SJSA1 (cell line): ENCODE measurements around the gene DENND2D. TPM values are rescaled to one million over a fixed set of nuclear protein-coding genes. Genes with fewer than 3 reads are reported as not detected.

Experiments used
- DNase-seq, 2 experiments: peaks; one replicate each; pipeline ENCODE4 v3.0.0-alpha.2; 2015 to 2020; ENCODE audit warnings: low spot score in 2 of 2, low read depth in 1 of 2
- H3K27ac ChIP-seq: fragments of 250-450 bp; sonication (Bioruptor Pico); 2 replicates; pipeline ENCODE4 v1.5.1; 2020; ENCODE audit warnings: mild to moderate bottlenecking, moderate library complexity
- H3K27me3 ChIP-seq: fragments of 250-450 bp; sonication (Bioruptor Pico); replicated peaks from 2 replicates; pipeline ENCODE4 v1.5.1; 2020; ENCODE audit warnings: mild to moderate bottlenecking, moderate library complexity
- H3K36me3 ChIP-seq: fragments of 250-450 bp; sonication (Bioruptor Pico); 2 replicates; pipeline ENCODE4 v1.5.1; 2020; ENCODE audit warnings: mild to moderate bottlenecking
- H3K4me1 ChIP-seq: fragments of 250-450 bp; sonication (Bioruptor Pico); replicated peaks from 2 replicates; pipeline ENCODE4 v1.6.1; 2021; ENCODE audit warnings: mild to moderate bottlenecking
- H3K4me3 ChIP-seq: fragments of 250-450 bp; sonication (Bioruptor Pico); 2 replicates; pipeline ENCODE4 v1.5.1; 2020; ENCODE audit warnings: mild to moderate bottlenecking
- H3K9me3 ChIP-seq: fragments of 250-450 bp; sonication (Bioruptor Pico); replicated peaks from 2 replicates; pipeline ENCODE4 v1.5.1; 2020; ENCODE audit warnings: mild to moderate bottlenecking
- total RNA-seq: library from RNA; depleted of rRNA; stranded (reverse); fragments of >200 nt; shearing (Covaris generic); gene quantifications from 2 replicates; pipeline ENCODE4 v1.2.3, GENCODE V29; 2014

DENND2D gene
- total RNA-seq, 1 experiment from 2014 or later, result not detected

GRCh38 chr1:111161843-111162487 lies 38.5 kb downstream of the DENND2D start:
- peaks cover 29% of the 10 kb centered on the region for H3K36me3 ChIP-seq
- no peaks in the 10 kb centered on the region for H3K27me3 ChIP-seq
- H3K4me3 ChIP-seq, result no peak overlapping the region
- DNase-seq, result no peak
- H3K9me3 ChIP-seq, result no peaks in the 10 kb centered on the region
- H3K4me1 ChIP-seq, result no peaks in the 10 kb centered on the region
- H3K27ac ChIP-seq, result no peak overlapping the region

GRCh38 chr1:111157431-111157830 lies 43.0 kb downstream of the DENND2D start:
- no peaks in the 10 kb centered on the region for H3K9me3 ChIP-seq
- no peaks in the 10 kb centered on the region for H3K4me1 ChIP-seq
- H3K27ac ChIP-seq, result no peak overlapping the region
- no peaks in the 10 kb centered on the region for H3K27me3 ChIP-seq
- H3K36me3 ChIP-seq, result peaks cover 56% of the 10 kb centered on the region
- no peak overlapping the region for H3K4me3 ChIP-seq
- DNase-seq, result no peak

GRCh38 chr1:111154021-111154999 lies 46.1 kb downstream of the DENND2D start:
- Histone ChIP-seq H3K9me3 (no peaks in the 10 kb centered on the region), H3K4me1 (no peaks in the 10 kb centered on the region), H3K36me3 (peaks cover 60% of the 10 kb centered on the region), H3K27ac (no peak overlapping the region), H3K27me3 (no peaks in the 10 kb centered on the region), H3K4me3 (no peak overlapping the region)
- no peak for DNase-seq

DNA sequence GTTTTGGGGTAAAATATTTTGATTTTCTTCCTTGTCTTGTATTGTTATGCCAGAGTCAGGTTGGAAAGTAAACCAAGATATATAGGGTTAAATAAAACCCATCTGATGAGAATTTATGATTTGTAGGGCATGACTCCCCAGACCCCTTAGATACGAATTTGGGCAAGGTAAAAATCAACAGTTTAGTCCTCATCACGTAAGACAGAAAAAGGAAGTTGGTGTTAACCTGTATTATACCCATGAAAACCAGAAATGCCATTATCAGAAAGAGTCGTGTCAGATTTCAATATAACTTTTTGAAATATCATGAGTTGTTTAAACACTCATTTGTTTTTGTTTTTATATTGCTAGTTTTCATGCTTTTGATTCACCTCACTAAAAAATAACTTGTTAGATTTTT lies 48.6 kb downstream of the DENND2D start:
- Histone ChIP-seq H3K4me1 (no peaks in the 10 kb centered on the region), H3K9me3 (no peaks in the 10 kb centered on the region), H3K4me3 (no peak overlapping the region), H3K27ac (no peak overlapping the region), H3K27me3 (no peaks in the 10 kb centered on the region), H3K36me3 (peaks cover 67% of the 10 kb centered on the region)
- no peak for DNase-seq

DNA sequence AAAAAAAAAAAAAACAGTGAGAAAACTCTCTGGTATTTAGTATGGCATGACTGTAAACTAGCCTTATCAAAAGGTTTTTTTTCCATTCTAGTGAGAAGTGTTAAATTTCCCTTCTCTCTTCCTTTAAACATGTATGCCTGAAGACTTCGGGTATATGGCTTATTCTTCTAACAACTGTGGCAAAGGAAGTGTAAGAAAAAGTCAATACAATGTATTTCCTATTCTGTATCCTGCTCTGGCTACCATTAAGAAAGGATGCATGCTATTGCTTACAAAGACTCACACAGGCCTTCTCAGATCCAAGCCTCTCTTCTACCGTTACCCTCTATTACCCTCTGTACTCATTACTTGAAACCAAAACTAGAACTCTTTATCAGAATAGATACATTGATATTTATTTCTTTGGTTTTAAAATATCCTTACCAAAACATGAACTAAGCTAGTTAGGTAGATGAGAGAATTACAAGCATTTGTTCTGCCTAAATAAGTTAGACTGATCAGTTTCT lies 52.0 kb downstream of the DENND2D start:
- H3K4me1 ChIP-seq, result no peaks in the 10 kb centered on the region
- H3K4me3 ChIP-seq, result no peak overlapping the region
- no peak for DNase-seq
- peaks cover 48% of the 10 kb centered on the region for H3K36me3 ChIP-seq
- no peaks in the 10 kb centered on the region for H3K27me3 ChIP-seq
- H3K9me3 ChIP-seq, result no peaks in the 10 kb centered on the region
- no peak overlapping the region for H3K27ac ChIP-seq

DNA sequence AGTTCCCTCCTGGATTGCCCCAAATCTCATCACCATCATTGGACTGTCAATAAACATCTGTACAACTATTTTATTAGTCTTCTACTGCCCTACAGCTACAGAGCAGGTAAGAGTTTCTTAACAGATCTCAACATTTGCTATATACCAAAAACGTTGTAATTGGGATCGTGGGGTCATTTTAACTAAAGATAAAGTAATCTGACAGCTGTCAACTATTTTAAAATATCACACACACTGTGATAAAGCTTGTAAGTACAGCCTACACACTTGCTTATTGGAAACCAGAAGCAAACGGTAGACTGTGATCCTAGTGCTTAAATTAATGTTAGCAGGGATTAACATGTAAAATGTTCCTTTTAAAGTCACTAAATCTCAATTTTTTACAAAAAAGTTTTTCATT lies 52.5 kb downstream of the DENND2D start:
- H3K4me3 ChIP-seq, result no peak overlapping the region
- H3K36me3 ChIP-seq, result peaks cover 43% of the 10 kb centered on the region
- no peaks in the 10 kb centered on the region for H3K27me3 ChIP-seq
- no peaks in the 10 kb centered on the region for H3K9me3 ChIP-seq
- no peak for DNase-seq
- no peak overlapping the region for H3K27ac ChIP-seq
- no peaks in the 10 kb centered on the region for H3K4me1 ChIP-seq

DNA sequence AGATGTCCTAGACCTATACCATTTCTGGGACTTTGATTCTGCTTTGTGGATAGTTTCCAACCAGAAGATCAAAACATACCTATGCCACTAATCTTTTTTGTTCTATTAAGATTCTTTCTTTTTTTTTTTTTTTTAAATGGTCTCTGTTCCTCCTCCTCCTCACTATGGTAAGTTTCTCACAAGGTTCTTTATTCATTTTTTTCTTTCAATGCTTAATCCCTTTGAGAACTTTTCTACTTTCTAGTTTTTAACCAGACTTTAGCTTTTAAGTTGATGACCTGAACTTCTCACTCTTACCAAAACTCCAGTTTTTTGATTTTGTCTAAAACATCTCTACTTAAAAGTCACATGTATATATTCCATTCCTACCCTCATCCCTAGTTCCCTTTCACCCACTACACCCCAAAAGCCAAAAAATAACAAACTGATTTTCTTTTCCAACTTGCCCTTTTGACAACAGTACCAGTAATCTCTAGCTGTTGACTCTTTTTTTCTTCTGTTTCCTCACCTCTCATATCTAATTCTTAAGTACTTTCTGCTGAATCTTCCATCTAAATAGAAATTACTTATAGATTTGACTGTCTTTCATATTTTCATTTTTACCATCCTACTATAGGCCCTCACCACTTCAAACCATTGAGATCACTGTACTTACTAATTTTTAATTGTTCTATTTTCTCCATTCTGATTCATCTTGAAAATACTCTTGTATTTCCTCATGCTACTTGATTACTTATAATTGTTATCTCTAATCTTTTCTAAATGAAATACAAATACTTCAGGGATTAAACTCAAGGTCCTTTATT lies 54.3 kb downstream of the DENND2D start:
- H3K27me3 ChIP-seq, result no peaks in the 10 kb centered on the region
- peaks cover 31% of the 10 kb centered on the region for H3K36me3 ChIP-seq
- no peak for DNase-seq
- H3K27ac ChIP-seq, result no peak overlapping the region
- H3K4me3 ChIP-seq, result no peak overlapping the region
- no peaks in the 10 kb centered on the region; the same call in 1 of the 2 replicates for H3K4me1 ChIP-seq
- H3K9me3 ChIP-seq, result no peaks in the 10 kb centered on the region

DNA sequence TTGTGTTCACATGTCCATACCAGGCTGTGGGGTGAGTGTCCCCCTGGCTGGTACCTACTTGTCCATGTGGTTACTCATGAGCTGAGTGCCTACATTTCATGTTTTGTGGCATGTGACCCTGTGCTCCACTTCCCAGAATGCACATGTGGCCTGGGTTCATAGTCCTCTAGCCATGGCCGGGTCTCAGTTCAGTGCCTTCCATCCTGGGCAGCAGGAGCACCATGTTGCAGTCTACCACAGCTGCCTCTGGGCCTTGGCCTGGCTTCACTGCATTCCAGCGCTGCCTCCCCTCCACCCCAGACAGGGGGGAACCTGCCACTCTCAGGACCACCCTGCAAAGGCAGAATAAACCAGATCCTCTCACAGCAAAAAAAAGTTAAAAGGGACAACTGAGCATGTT lies 54.9 kb downstream of the DENND2D start:
- Histone ChIP-seq H3K27ac (no peak overlapping the region), H3K4me1 (no peaks in the 10 kb centered on the region; the same call in 1 of the 2 replicates), H3K9me3 (no peaks in the 10 kb centered on the region), H3K4me3 (no peak overlapping the region), H3K27me3 (no peaks in the 10 kb centered on the region), H3K36me3 (peaks cover 26% of the 10 kb centered on the region)
- DNase-seq, result no peak

- Histone ChIP-seq H3K4me3 (no peak overlapping the region), H3K9me3 (no peaks in the 10 kb centered on the region), H3K36me3 (0 out of 2 replicates have a peak, but pooled peaks cover 13% of the 10 kb centered on the region), H3K27ac (no peak overlapping the region), H3K27me3 (no peaks in the 10 kb centered on the region), H3K4me1 (no peaks in the 10 kb centered on the region; the same call in 1 of the 2 replicates)
- no peak for DNase-seq
Measured at GRCh38 chr1:111142356-111142975, 58.0 kb downstream of the DENND2D start.

DNA sequence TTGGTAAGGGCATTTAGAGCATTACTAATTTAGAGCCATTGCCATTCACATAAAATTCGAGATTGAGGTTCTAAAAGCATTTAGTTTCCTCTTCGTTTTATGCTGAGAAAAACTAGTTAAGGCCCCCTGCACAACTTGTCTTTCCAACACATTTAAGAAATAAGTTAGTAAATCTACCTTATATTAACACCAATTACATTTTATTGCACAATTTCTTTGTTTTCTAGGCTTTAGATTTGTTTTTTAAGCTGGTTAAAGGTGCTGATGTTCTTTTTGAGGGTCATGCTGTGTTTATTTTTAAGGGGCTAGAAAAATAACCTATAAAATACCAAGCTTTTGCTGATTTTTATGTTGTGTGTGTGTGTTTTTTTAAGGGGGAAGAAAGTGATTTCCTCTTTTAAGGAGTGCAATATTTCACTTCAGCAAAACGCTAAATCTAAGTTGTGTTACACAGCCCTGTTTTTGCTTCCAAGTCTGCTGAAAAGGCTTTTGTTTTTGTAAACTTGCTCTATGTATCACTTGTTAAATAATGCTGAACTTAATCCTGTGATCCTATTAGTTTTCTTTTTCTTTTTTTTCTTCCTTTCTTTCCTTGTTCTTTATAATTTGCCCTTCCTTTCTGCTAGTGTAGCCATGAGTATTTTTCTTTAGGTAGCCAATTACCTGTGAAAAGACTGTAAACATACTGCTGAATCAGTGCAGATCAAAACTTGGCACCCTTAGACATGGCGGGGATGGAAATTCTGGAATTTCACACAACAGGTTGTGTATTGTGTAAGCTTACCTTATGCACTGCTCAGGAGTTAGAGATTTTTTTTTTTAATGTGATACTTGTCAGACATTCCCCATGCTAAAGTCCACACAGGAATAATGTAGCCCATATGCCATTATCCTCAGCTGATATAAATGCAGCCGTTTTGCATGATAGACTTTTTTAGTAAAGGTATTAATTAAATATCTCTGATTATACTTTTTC lies 58.9 kb downstream of the DENND2D start:
- DNase-seq, result no peak
- Histone ChIP-seq H3K36me3 (0 out of 2 replicates have a peak, but pooled peaks cover 16% of the 10 kb centered on the region), H3K4me3 (peak overlapping the region; percentile 71), H3K27me3 (no peaks in the 10 kb centered on the region), H3K4me1 (no peaks in the 10 kb centered on the region; the same call in 1 of the 2 replicates), H3K27ac (no peak overlapping the region), H3K9me3 (no peaks in the 10 kb centered on the region)

DNA sequence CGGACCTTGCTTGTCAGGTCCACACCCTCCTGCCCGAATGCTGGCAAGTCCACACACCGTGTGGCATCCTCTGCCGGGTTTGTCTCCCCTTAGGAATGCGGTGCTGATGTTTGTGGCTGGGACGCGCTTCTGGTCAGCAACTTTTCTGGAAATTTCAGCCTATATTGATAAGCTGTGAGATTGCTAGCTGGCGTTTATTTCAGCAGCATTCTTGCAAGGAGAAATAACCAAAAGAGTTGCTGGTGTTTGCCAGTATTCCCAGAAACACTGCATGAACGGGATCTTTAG lies 59.8 kb downstream of the DENND2D start:
- Histone ChIP-seq H3K4me3 (peak overlapping the region; percentile 71), H3K4me1 (no peaks in the 10 kb centered on the region; the same call in 1 of the 2 replicates), H3K9me3 (no peaks in the 10 kb centered on the region), H3K36me3 (0 out of 2 replicates have a peak, but pooled peaks cover 16% of the 10 kb centered on the region), H3K27me3 (no peaks in the 10 kb centered on the region), H3K27ac (peak overlapping the region; percentile 30)
- DNase-seq, result peak in 1 of 2 experiments; percentile 70

DNA sequence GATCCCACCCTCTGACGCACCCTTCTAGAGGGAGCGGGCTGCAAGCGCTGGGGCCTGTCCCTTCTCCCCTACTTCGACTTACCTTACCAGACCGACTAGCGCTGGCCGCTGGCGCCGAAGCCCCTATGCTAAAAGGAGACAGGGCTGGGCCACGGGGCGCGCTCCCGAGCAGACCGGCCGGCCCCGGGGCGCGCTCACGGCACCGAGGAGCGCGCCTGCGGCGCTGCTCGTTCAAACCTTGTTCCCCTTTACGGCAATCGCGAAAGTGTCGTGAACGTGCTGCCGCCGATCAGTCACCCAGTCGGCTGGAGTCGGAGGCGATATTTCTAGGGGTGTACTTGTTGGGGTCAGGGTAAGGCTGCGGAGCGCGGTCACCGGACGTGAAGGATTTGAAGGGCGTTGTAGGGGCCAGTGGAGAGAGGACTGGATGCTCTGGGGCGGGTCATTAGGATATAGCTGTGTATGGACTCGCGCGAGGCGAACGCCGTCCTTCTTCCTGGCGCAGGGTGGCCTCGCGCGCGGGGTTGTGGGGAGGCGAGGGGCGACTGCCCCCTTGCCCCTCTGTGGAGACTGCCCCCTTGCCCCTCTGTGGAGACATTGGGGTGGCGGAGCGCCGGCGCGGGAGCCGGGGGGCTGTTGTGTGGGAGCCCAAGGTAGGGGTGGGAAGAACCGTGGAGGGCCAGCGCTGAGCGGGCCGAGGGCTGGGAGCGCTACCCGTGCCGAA lies 60.3 kb downstream of the DENND2D start, which contains the start of the genes CEPT1 and DRAM2:
TSS of gene CEPT1 (plus strand) at position 268 of the 724 bp plus-strand sequence. CDS start 7,492 bp downstream, outside the sequence.
TSS of gene DRAM2 (minus strand) at position 138 of the 724 bp plus-strand sequence. CDS start 8,539 bp downstream, outside the sequence.
- no peaks in the 10 kb centered on the region for H3K9me3 ChIP-seq
- no peaks in the 10 kb centered on the region; the same call in 1 of the 2 replicates for H3K4me1 ChIP-seq
- H3K27ac ChIP-seq, result peak within 1 kb of the TSS; percentile 30
- H3K4me3 ChIP-seq, result peak within 1 kb of the TSS; percentile 71
- H3K36me3 ChIP-seq, result 0 out of 2 replicates have a peak, but pooled peaks cover 19% of the 10 kb centered on the region
- DNase-seq, result peak; percentile 93 to 96
- H3K27me3 ChIP-seq, result no peaks in the 10 kb centered on the region
